H1 (cell line): Measurements from ENCODE around the gene MGAT5. TPM values are rescaled to one million over a fixed set of nuclear protein-coding genes. Genes with fewer than 3 reads are reported as not detected.

Experiments used
- polyA plus RNA-seq, 7 experiments: library from polyadenylated mRNA; depleted of rRNA in 3 of 7; stranded (reverse) in 5 of 7; unstranded in 2 of 7; fragments of >200 nt in 5 of 7; fragments of 200-250 nt in 2 of 7; gene quantifications; 1 replicate in 5 of 7; 2 replicates in 1 of 7; 4 replicates in 1 of 7; pipeline versions ENCODE4 v1.2.1 to v1.2.3, GENCODE V29; 2011 to 2013; ENCODE audit warnings: missing spikeins in 2 of 7, mixed read lengths in 2 of 7
- total RNA-seq: library from RNA; stranded (reverse); fragmentation: NEBNext Ultra II Directional; extraction: Animal tissue kit (Norgen Biotek cat#: 25700); gene quantifications from 2 replicates; pipeline ENCODE4 v1.2.1, GENCODE V29; 2021
- TF ChIP-seq, protein P1 (sequence below): fragments of 300-600 bp; sonication (generic); IDR thresholded peaks from 2 replicates; pipeline ENCODE4 v1.7.1; 2012; ENCODE audit warnings: low read length, moderate library complexity, mild to moderate bottlenecking, inconsistent platforms; ENCODE audit not compliant: insufficient replicate concordance
- TF ChIP-seq, protein P2 (sequence below): IDR thresholded peaks from 2 replicates; pipeline ENCODE4 v1.6.1; 2012; ENCODE audit warnings: inconsistent platforms

Gene MGAT5
- total and polyA plus RNA-seq, 2 of the 8 experiments (the other 6 are each of a cell fraction or from before 2014, with no cell fraction given), result 11.2 to 49.2 TPM

DNA sequence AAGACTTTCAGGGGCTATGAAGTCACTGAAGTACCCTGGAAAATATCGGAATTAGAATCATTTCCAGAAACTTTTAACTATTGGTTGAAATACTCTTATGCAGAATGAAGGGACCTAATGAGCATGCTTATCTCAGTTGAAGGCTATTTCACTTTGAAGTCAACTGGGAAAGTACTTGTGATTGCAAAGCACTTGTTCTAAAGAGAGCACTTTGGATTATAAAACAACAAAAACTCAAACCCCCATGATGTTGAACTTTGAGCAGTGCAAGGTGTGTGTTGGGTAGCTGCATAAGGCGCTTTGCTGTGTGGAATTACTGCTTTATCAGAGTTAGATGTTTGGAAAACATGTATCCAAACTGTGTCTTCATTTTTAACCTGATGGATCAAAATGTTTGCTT is 12.0 kb upstream of the MGAT5 start (continued):
- TF ChIP-seq, protein P1, sequence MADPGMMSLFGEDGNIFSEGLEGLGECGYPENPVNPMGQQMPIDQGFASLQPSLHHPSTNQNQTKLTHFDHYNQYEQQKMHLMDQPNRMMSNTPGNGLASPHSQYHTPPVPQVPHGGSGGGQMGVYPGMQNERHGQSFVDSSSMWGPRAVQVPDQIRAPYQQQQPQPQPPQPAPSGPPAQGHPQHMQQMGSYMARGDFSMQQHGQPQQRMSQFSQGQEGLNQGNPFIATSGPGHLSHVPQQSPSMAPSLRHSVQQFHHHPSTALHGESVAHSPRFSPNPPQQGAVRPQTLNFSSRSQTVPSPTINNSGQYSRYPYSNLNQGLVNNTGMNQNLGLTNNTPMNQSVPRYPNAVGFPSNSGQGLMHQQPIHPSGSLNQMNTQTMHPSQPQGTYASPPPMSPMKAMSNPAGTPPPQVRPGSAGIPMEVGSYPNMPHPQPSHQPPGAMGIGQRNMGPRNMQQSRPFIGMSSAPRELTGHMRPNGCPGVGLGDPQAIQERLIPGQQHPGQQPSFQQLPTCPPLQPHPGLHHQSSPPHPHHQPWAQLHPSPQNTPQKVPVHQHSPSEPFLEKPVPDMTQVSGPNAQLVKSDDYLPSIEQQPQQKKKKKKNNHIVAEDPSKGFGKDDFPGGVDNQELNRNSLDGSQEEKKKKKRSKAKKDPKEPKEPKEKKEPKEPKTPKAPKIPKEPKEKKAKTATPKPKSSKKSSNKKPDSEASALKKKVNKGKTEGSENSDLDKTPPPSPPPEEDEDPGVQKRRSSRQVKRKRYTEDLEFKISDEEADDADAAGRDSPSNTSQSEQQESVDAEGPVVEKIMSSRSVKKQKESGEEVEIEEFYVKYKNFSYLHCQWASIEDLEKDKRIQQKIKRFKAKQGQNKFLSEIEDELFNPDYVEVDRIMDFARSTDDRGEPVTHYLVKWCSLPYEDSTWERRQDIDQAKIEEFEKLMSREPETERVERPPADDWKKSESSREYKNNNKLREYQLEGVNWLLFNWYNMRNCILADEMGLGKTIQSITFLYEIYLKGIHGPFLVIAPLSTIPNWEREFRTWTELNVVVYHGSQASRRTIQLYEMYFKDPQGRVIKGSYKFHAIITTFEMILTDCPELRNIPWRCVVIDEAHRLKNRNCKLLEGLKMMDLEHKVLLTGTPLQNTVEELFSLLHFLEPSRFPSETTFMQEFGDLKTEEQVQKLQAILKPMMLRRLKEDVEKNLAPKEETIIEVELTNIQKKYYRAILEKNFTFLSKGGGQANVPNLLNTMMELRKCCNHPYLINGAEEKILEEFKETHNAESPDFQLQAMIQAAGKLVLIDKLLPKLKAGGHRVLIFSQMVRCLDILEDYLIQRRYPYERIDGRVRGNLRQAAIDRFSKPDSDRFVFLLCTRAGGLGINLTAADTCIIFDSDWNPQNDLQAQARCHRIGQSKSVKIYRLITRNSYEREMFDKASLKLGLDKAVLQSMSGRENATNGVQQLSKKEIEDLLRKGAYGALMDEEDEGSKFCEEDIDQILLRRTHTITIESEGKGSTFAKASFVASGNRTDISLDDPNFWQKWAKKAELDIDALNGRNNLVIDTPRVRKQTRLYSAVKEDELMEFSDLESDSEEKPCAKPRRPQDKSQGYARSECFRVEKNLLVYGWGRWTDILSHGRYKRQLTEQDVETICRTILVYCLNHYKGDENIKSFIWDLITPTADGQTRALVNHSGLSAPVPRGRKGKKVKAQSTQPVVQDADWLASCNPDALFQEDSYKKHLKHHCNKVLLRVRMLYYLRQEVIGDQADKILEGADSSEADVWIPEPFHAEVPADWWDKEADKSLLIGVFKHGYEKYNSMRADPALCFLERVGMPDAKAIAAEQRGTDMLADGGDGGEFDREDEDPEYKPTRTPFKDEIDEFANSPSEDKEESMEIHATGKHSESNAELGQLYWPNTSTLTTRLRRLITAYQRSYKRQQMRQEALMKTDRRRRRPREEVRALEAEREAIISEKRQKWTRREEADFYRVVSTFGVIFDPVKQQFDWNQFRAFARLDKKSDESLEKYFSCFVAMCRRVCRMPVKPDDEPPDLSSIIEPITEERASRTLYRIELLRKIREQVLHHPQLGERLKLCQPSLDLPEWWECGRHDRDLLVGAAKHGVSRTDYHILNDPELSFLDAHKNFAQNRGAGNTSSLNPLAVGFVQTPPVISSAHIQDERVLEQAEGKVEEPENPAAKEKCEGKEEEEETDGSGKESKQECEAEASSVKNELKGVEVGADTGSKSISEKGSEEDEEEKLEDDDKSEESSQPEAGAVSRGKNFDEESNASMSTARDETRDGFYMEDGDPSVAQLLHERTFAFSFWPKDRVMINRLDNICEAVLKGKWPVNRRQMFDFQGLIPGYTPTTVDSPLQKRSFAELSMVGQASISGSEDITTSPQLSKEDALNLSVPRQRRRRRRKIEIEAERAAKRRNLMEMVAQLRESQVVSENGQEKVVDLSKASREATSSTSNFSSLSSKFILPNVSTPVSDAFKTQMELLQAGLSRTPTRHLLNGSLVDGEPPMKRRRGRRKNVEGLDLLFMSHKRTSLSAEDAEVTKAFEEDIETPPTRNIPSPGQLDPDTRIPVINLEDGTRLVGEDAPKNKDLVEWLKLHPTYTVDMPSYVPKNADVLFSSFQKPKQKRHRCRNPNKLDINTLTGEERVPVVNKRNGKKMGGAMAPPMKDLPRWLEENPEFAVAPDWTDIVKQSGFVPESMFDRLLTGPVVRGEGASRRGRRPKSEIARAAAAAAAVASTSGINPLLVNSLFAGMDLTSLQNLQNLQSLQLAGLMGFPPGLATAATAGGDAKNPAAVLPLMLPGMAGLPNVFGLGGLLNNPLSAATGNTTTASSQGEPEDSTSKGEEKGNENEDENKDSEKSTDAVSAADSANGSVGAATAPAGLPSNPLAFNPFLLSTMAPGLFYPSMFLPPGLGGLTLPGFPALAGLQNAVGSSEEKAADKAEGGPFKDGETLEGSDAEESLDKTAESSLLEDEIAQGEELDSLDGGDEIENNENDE, result no peak
- TF ChIP-seq, protein P2, sequence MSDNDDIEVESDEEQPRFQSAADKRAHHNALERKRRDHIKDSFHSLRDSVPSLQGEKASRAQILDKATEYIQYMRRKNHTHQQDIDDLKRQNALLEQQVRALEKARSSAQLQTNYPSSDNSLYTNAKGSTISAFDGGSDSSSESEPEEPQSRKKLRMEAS, result no peak
- TF ChIP-seq, all 59 proteins: peak for 0
